NCI-H2227 treated with DMSO at 0.1 percent for 48 hours (cell line): ENCODE results near the gene CEP128.

Experiments used
- DNase-seq: peaks from one replicate; lab custom pipeline; 2025; lab: John Stamatoyannopoulos, UW

CEP128 gene

DNA sequence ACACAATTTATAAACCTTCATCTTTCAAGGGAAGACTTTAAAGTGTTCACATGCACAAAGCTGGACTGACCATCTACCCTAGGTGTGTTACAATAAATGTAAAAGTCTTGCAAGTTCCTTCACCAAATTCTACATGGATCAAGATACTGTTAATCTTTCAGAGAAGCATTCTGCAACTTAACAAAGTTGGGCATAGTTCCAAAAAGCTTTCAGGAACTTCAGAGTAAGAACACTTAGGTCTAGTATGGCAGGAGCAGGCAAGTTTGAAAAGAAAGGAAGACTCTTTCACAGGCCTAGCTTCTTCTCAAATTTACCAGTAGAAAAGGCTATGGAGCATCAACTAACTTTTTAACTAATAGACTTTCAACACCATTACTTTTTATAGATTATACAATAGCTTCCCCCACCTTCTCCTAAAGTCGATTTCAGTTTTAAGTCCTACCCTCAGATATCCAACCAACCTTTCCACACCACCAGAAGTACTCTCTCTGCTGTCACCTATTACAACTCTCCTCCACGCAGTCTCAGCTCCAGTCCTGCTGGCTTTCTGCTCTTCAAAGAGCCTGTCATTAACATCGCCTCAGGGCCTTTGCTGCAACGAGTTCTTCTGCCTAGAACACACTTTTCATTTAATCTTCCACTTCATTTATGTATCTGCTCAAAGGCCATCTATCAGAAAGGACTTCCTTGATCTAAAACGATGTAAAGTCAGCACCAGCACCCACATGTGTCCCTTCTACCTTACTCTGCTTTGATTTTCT lies 333.9 kb downstream of the CEP128 start:
- no peak for DNase-seq

DNA sequence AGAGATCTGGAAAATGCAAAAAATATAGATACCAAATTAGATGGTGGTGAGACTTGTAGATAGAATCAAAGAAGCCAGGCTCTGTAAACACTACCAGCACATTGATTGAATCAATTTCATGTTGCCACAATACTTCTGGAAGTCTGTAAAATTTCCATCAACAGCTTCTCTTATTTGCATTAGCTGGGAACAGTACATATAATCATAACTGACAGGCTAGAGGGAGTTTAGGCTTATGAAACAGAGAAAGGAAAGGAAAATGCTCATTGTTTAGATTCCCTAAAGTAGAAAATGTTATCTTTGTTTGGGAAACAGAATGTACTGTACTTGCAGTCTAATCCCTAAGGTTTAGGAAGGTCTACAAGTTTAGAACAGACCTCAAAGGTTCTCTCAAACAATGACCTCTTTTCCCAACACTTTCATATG lies 335.2 kb downstream of the CEP128 start:
- DNase-seq: no peak

DNA sequence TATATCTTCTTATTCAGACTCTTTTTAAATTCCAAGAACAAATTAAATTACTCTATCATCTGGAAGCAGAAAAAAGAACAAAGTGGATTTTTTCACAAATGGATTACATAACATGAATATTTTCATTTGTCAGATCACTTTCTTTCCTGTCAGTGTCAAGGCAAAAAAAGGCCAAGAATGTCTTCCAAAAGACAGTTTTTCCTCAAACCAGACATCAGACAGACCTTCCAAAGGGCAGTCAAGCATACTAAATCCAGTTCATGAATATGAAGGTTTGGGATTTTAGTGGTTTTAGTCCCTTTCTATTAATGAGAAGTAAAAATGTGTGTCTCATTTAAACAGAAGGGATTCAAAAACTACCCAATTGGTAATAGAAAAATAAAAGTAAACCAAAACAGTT lies 336.0 kb downstream of the CEP128 start:
- DNase-seq: no peak

DNA sequence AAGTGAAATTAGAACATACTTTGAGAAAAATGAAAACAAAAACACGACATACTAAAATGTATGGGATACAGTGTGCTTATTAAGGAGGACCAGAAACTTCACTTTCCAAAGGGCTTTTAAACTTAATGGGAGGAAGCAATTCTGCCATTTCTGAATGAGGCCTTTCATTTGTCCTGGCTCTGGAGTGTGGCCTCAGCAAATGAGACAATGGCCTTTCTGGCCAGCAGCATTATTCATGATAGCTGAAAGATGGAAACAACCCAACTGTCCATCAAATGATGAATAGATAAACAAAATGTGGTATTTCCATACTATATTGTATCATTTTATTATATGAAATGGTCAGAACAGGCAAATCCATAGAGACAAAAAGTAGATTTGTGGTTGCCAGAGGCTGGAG lies 338.6 kb downstream of the CEP128 start:
- DNase-seq: no peak

DNA sequence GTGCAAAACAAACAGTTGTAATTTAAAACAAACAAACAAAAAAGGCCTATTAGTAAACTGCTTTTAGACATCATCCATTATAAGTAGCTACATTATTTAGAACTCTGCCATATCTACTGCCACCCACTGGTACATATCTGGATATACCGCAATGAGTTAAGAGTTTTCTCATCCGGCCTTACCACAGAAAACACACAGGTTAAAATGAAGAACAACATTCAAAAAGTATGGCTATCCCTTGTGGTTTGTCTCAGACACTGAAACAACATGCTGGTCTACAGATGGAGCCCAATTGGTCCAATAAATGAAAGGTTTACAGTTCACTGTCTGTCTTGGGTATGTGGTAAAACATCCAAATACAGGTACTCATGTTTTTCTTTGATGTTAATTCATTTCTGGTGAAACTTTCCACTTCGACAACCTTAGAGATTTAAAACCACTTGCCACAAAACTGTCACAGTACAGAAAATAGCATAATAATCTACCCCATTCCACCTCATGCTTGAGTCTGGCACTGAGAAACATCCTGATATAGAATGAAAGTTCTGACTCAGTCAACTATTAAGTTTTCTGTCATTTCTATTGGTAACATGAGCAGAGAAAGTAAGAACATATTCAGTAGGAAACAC lies 354.3 kb downstream of the CEP128 start:
- DNase-seq: no peak

DNA sequence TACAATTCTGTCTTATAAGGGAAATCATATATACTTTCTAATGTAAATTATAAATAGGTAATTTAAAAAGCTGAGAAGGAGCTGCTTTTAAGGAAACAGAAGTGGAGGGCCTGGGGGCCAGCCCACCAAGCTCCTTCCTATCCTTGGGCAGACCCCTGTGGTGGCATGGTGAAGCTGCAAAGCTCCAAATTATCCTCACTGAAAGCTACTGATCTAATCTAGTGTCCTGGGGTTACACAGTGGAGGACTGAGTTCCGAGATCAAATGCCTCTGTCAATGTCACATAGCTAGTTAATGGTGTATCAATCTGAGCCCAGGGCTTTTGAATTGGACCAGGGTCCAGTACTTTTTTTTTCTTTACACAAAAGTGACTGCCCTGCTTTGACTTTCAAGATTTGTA lies 355.4 kb downstream of the CEP128 start:
- no peak for DNase-seq

DNA sequence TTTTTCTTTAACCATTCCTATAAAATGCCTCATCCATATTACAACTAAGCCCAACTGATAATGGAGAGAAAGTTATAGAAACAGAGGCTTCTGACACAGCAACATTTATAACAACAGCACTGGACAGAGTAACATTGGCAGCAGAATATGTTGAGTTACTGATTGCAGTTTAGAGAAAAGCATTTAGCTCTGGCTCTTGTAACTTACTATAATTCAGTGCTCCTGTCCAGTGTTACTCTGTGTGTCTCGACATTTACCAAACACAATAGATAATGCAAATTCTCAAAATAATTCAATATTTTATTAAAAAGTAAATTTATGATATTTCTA lies 356.1 kb downstream of the CEP128 start:
- no peak for DNase-seq

DNA sequence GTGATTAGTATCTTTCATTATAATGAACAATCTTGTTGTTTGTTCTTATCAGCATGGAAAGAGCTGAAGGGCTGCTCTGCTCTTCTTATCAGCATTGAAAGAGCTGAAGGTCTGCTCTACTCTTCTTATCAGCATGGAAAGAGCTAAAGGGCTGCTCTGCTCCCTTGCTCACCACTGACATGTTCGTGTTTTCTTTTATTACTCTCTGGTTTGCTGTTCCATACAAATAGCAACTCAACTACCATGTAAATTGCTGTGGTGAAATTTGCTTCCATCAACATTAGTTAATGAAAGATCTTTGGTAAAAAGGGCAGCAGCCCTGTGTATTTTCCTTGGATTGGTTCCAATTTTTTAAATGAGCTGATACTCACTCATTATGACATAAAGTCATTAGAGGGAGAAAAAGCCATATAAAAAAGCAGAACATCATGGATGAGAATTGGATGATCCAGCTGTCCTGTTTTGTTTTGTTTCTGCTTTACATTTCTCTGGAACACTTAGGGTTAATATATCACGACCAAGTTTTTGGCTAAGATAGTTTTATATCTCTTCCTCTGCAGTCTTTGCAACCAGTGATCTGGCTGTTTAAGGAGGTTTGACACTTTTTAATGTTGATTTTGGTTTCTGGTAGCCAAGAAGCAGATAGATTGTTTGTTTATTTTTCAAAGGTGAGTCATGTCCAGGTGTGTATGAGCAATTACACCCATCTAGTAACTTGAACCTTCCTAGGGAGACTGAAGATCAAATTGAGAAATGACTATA lies 356.6 kb downstream of the CEP128 start:
- no peak for DNase-seq

DNA sequence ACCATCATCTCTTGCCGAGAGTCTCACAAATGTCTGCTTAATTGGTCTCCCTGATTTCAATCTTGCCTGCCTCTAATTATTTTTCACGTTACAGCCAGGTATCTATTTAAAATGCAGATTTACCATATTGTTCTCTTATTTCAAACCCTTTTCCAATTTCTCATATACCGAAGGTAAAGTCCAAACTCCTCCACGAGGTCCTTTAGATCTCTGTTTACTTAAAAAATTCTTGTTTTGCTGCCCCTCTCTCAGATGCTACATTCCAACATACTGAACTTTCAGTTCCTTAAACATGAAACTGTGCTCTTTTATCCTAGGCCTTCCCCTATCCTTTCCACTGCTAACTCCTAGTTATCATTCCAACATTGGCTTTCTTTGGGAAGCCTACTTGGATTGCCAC lies 363.9 kb downstream of the CEP128 start:
- DNase-seq: no peak

DNA sequence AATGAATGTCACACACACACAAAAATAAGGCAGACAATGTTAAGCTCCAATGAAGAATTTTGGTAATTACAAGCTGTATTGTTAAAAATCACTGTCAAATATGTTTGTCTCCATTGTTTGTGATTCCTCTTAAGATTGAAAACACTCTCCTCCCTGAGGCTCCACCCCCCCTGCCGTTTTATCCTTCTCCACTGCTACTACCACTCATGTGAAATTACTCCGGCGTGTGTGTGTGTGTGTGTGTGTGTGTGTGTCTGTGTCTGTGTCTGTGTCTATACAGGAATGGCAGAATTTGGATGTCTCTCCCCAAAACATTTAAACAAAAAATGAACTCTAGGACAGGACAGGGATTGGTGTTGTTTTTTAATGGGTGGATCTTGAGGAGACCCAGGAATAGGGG lies 365.1 kb downstream of the CEP128 start:
- no peak for DNase-seq

DNA sequence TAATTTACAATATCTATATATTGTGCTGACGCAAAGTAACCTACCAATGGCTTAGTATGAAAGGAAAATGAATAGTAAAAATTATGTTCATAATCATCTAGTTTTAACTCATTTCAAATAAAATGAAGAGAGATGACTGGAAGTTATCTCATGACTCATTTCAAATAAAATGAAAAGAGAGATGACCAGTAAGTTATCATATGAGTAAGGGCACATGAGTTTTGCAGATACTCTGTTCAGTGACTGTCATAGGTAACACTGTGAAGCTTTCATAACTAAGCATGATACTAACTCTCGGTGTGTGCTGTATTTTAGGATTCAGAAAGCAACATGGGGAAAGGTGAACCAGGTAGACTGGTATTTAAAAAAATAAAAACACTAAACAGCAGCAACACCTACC lies 365.8 kb downstream of the CEP128 start:
- no peak for DNase-seq

DNA sequence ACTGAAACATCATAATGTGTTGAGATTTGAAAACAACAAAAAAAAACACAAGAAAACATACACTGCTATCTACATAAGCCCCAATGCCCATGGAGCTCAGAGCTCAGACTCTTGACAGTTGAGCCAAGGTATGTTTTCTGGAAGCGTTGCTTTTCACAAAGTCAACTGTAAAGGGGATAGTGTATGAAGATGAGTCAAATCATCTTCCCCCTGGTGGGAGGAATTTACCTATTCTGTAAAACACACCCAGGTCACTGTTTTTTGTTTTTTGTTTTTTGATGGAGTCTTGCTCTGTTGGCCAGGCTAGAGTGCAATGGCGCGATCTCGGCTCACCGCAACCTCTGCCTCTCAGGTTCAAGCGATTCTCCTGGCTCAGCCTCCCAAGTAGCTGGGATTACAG lies 368.9 kb downstream of the CEP128 start:
- no peak for DNase-seq

DNA sequence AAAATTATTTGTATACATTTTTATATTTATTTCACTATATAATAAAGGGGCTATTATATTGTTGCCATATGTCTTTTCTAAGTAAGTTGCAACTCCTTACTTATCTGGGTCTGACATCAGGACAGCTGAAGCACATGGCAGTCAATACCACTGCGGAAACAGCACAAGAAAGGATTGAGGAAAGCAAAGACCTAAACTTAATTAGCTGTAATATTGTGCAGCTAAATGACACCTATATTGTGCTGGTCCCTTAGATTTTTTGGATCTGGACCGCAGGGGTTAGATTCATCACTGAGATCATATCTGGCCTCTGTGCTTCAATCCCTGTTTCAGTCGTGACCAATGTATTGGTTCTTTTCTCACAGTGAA lies 370.6 kb downstream of the CEP128 start:
- DNase-seq: no peak

DNA sequence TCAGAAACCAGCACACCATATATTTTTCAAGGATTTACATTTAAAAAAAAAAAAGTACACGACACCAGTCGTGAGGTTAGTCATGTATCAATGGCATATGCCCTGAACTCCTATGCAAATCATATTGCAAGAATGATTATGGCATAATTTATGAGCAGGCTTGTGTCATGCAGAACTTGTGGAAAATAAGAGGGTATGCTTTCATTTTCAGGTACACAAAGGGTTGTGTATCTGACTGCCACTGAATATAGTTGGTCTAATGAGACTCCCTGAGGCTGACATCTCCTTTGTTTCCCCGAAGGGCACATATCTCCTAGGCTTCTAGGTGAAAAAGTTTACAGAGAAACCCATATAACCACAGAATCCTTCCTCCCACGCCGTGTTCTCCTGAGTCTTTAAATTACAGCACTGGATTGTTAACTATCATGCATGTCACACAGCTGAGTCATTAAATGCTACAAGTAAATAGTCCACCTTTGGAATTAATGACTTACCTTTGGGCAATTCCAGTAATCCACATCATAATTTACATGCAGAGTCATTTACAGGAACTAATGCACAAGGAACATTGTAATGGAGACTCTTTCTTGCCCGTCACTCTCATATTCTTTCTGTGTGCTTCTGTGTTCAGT lies 373.5 kb downstream of the CEP128 start:
- no peak for DNase-seq

DNA sequence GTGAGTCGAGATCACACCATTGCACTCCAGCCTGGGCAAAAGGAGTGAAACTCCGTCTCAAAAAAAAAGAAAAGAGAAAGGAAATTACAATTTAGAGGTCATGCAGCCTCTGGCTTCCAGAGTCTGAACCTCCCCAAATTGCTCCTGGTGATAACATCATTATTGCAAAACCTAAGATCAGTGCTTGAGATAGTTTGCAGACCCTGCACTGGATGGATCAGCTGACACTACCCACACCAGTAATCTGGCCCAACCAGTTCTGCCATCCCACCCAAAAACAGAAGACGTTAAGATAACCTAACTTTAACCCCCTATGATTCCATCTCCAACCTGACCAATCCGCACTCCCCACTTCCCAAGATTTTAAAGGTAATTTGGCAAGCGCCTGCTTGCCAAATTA lies 376.5 kb downstream of the CEP128 start:
- no peak for DNase-seq

DNA sequence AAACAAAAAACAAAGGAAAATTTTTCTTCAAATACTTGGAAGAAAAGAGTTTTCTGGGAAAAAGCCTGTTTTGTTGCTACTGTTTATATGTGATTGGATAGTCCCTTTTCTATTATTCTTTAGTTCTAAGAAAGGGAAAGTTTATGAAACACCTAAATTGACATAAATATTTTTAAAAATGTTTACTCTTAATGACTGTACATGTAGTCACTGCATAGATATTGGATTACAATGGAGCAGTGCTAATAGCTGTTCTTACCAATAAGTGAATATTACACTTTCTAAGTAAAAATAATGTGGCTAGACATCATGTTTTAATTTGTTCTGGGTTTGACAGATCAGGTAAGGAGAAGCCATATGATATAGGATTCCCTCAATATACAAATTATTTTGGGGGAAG lies 377.5 kb downstream of the CEP128 start:
- no peak for DNase-seq

DNA sequence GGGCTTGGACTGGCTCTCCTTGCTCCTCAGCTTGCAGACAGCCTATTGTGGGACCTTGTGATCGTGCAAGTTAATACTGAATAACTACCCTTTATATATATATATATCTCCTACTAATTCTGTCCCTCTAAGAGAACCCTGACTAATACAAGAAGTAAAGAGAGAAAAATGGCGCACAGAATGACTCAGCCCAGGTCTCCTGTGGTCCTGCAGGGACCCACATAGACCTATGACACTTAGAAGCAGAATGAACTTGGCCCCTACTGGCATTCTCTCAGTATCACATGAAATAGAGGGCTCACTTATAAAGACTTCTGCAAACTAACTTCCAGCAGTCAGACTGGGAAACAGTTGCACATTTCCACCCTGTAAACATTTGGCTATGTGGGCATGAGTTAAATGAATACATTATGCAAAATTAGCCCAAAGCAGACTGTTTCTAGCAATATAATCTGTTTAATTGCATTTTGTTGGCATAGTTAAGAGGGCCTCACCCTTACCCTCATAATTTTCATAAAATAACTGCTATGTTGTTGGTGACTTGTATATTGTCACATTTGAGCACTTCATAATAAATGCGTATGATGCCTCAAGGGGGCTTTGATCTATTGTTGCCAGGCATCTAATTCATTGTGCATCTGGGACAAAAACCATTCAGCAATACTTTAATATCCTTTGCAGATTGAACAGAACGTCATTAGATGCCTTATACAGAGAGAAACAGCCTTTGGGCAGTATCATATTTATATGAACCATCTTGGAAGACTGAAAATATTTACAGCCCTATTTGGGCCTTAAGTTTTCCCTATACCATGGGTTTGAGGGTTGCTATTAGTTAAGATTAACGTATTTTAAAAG lies 380.5 kb downstream of the CEP128 start:
- DNase-seq: no peak

DNA sequence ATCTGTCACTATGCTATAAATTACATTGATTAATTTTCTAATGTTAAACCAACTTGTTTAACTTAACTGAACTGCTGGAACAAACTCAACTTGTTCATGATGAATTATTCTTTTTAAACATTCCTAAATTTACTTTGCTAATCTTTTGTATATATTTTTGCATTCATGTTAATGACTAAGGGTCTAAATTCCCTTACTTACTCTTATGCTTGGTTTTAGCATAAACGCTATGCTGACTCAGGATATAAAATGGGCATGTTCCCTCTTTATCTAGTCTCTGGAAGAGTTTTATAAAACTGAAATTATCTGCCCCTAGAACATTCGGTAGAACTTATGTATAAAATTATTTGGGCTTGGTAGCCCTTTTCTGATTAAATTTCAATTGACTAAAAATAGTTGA lies 387.4 kb downstream of the CEP128 start:
- no peak for DNase-seq

DNA sequence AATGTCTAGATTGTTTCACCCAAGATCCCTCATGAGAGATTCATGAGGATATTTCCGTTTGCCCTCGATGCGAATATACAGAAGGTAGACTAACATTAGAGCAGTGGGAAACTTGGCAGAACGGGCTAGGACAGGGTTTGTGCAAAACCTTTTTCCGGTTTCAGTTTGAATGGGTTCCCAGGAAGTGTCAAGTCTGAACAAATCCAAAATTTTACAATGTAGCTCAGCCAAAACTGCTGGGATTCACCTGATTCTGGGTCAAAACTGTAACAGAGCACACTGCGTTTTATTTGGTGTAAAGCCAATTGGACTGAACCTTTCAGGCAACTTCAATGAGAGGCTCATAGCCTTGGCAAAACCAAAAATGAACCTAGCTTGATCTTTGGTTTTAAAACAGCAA lies 392.4 kb downstream of the CEP128 start:
- DNase-seq: no peak

DNA sequence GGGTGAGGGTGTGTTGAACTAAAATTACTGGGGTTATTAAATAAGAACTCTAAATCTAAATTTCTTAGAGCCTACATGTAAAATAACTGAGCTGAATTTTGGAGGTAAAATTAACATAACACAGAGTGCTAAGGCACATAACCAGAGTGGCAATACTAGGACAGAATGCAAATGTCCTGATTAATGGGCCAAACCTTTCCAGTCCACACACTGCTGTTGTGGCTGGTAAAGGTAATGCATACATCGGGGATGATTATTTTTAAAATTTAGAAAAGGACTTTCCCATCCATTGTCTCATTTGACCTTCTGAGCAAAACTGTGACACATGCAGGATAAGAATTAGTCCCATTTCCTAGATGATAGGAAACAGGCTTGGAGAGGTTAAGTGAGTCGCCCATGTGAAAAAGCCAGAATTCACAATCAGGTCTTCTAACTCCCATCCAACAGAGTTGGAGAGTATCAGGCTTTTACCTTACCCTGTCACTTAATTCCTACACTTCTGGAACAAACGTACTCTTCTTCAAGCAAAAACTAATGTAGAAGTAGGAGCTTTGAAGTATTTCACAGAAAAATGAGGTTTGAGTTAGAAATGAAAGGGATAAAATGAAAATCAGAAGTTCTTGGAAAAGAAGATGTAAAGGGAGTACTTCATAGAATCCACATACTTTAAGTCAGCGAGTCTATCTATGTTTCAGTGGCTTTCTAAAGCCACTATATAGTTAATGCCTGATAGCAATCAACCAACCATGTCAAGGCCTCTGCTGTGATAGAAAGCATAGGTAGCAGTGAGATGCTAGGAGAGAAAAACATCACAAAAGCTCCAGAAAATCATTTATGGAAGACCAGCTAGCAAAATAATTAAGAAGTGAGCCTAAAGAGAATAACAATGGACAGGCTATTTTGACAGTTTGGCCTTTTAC lies 395.3 kb downstream of the CEP128 start:
- no peak for DNase-seq

DNA sequence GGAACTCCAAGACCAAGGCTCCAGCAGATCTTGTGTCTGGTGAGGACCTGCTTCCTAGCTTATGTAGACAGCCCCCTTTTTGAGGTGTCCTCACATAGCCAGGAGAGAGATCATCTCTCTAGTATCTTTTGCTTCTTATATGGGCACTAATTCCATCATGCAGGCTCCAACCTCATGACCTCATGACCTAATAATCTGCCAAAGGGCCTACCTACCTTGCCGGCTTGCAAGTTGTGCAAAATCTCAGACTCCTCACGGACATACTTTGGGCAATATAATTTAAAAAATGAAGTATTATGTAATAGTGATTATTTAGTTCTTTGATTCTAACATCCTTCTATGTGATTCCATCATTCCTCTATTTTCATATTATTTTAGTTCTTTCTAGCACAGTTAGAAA lies 397.2 kb downstream of the CEP128 start:
- no peak for DNase-seq
